Measurements from ENCODE around the gene DDX5. TPM values are rescaled to one million over a fixed set of nuclear protein-coding genes. Genes with fewer than 3 reads are reported as not detected.

Gene DDX5
- total RNA-seq, 6 experiments from 2014 or later = 218 to 431 (median 344) TPM

- 31% methylated on average over 10 of the region's 10 CpGs for WGBS (ENCODE audit: insufficient coverage, low coverage, low lambda C conversion rate, missing lambda C conversion rate)
- H3K27ac ChIP-seq = peak within 1 kb of the TSS in 2 of 3 donors; percentile 2 to 34
- no peak for DNase-seq
Observed at GRCh38 chr17:64448665-64449512, 57.2 kb downstream of the DDX5 start, which contains the start of gene MILR1. Gene MILR1, plus strand, starts transcription at chr17:64449115. Its CDS starts 54 bp downstream, at chr17:64449169.

More at GRCh38 chr17:64448665-64449512, 57.2 kb downstream of the DDX5 start, which contains the start of gene MILR1:
- peak; percentile 78 to 93 (median 88) for ATAC-seq
- no peak for TF ChIP-seq CTCF (IDR thresholded peaks at IDR 0.05)
- no peak for TF ChIP-seq POLR2A (IDR thresholded peaks at IDR 0.05)
- H3K4me3 ChIP-seq = peak within 1 kb of the TSS in 1 of 3 donors; percentile 16
- H3K4me1 ChIP-seq = no peaks in the 10 kb centered on the region
- no peaks in the 10 kb centered on the region for H3K9me3 ChIP-seq
- no peaks in the 10 kb centered on the region for H3K27me3 ChIP-seq
- no peaks in the 10 kb centered on the region for H3K36me3 ChIP-seq
- intact Hi-C loops (cut with DNase I) = no loop called here

Small RNAs within 50 kb of the gene (microRNA-seq; reads per million reads assigned to microRNA genes)
- gene MIR3064 = 4.6 to 10.3 reads per million in 2 donors
- gene MIR5047 = 0 reads per million in 2 donors

Small RNAs within 50 kb of the gene (small RNA-seq; reads per million reads assigned to genes)
- 0 reads per million in 2 experiments for gene ATP5MFP4

Other genes starting within 250 kb of the DDX5 start
- 10 to 100 TPM; 29.1 to 46.6 (median 33.7) TPM for gene TEX2, start 243.0 kb downstream of the DDX5 start, total RNA-seq
- gene PECAM1, start 115.4 kb downstream of the DDX5 start, total RNA-seq = 10 to 100 TPM; 15.9 to 32.9 (median 19.1) TPM
- 1 to 10 TPM in 4 of 6 experiments, under 1 TPM in 2; 0.57 to 3.0 (median 1.9) TPM for gene MILR1, start 57.2 kb downstream of the DDX5 start, total RNA-seq
- gene POLG2, start 9.2 kb downstream of the DDX5 start, total RNA-seq = 1 to 10 TPM; 2.9 to 9.2 (median 5.5) TPM
- 10 to 100 TPM; 11.0 to 27.6 (median 14.0) TPM for gene CEP95, start 688 bp upstream of the DDX5 start, total RNA-seq
- 1 to 10 TPM; 2.5 to 6.8 (median 4.0) TPM for gene SMURF2, start 156.0 kb upstream of the DDX5 start, total RNA-seq

All from right lobe of liver (tissue), 6 donors.